ENCODE results near the gene LCN10. TPM values are rescaled to one million over a fixed set of nuclear protein-coding genes. Genes with fewer than 3 reads are reported as not detected.

Gene LCN10
- total and polyA plus RNA-seq, 9 of the 15 experiments (the other 6 are each of a cell fraction or from before 2014, with no cell fraction given): 0.10 to 0.21 (median 0.14) TPM; not detected in 6

GRCh38 chr9:136789523-136789937, 46.8 kb upstream of the LCN10 start (continued):
- peak; percentile 84 for TF ChIP-seq CUX1 (CRISPR knock-in tag; IDR thresholded peaks at IDR 0.05)
- TF ChIP-seq JUND (IDR thresholded peaks at IDR 0.05; ENCODE audit: borderline replicate concordance, low read depth, low read length): no peak
- 0 out of 3 replicates have a peak, but pooled peaks have one; percentile 39 for TF ChIP-seq JUND (tag; IDR thresholded peaks at IDR 0.05; ENCODE audit: borderline replicate concordance, low read depth, low read length)
- TF ChIP-seq MAZ (CRISPR knock-in tag; conservative IDR thresholded peaks at IDR 0.05 in 1 of 2, IDR thresholded peaks at IDR 0.05 in 1 of 2): peak in 1 of 2 experiments; percentile 79; a peak in 2 of 4 replicates
- peak; percentile 7; the same call in 1 of the 2 replicates for TF ChIP-seq NFIX (CRISPR knock-in tag; IDR thresholded peaks at IDR 0.05; ENCODE audit: low read depth)
- no peak for TF ChIP-seq CC2D1A (IDR thresholded peaks at IDR 0.05)
- peak; percentile 62; the same call in 1 of the 2 replicates for TF ChIP-seq IFI16 (CRISPR knock-in tag; IDR thresholded peaks at IDR 0.05)
- no peak for TF ChIP-seq HCFC1 (IDR thresholded peaks at IDR 0.05; ENCODE audit: low read depth, low read length)
- TF ChIP-seq ZNF324 (CRISPR knock-in tag; IDR thresholded peaks at IDR 0.05): no peak
- TF ChIP-seq BRCA1 (IDR thresholded peaks at IDR 0.05): no peak
- no peak for TF ChIP-seq BRCA1 (CRISPR knock-in tag; IDR thresholded peaks at IDR 0.05)
- TF ChIP-seq GATAD2B (IDR thresholded peaks at IDR 0.05; ENCODE audit: borderline replicate concordance): no peak
- TF ChIP-seq BCL6 (CRISPR knock-in tag; IDR thresholded peaks at IDR 0.05): 0 out of 2 replicates have a peak, but pooled peaks have one; percentile 38
- TF ChIP-seq POLR3A (IDR thresholded peaks at IDR 0.05; ENCODE audit: borderline replicate concordance, extremely low read depth, insufficient read depth, insufficient read length): no peak
- peak; percentile 97 for TF ChIP-seq ZNF311 (CRISPR knock-in tag; IDR thresholded peaks at IDR 0.05)
- peak; percentile 65 for TF ChIP-seq ZNF197 (CRISPR knock-in tag; IDR thresholded peaks at IDR 0.05; ENCODE audit: low read depth)
- no peak for TF ChIP-seq BCLAF1 (IDR thresholded peaks at IDR 0.05; ENCODE audit: borderline replicate concordance in 1 of 2, control insufficient read depth in 1 of 2, low read depth in 2 of 2, low read length in 1 of 2)
- TF ChIP-seq ZNF668 (CRISPR knock-in tag; IDR thresholded peaks at IDR 0.05): peak; percentile 95
- peak; percentile 73; the same call in 1 of the 2 replicates for TF ChIP-seq HIVEP1 (CRISPR knock-in tag; IDR thresholded peaks at IDR 0.05)
